ENCODE results near the gene STAC. TPM values are rescaled to one million over a fixed set of nuclear protein-coding genes. Genes with fewer than 3 reads are reported as not detected.

STAC gene
- total RNA-seq, 1 donor from 2014 or later = 1.1 TPM

GRCh38 chr3:36365829-36366228 is 14.5 kb upstream of the STAC start:
- no peaks in the 10 kb centered on the region for H3K36me3 ChIP-seq (ENCODE audit: control insufficient read depth, insufficient read depth, low read length)
- TF ChIP-seq, protein P1, sequence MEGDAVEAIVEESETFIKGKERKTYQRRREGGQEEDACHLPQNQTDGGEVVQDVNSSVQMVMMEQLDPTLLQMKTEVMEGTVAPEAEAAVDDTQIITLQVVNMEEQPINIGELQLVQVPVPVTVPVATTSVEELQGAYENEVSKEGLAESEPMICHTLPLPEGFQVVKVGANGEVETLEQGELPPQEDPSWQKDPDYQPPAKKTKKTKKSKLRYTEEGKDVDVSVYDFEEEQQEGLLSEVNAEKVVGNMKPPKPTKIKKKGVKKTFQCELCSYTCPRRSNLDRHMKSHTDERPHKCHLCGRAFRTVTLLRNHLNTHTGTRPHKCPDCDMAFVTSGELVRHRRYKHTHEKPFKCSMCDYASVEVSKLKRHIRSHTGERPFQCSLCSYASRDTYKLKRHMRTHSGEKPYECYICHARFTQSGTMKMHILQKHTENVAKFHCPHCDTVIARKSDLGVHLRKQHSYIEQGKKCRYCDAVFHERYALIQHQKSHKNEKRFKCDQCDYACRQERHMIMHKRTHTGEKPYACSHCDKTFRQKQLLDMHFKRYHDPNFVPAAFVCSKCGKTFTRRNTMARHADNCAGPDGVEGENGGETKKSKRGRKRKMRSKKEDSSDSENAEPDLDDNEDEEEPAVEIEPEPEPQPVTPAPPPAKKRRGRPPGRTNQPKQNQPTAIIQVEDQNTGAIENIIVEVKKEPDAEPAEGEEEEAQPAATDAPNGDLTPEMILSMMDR (IDR thresholded peaks at IDR 0.05; ENCODE audit: insufficient read depth, low read length, severe bottlenecking) = no peak
- DNase-seq (ENCODE audit: low read depth) (no peak), FAIRE-seq (no peak)
- no peaks in the 10 kb centered on the region for H3K27me3 ChIP-seq (ENCODE audit: control insufficient read depth, insufficient read depth, low read length)
- no peak overlapping the region for H3K4me3 ChIP-seq (ENCODE audit: low read depth, low read length)

DNA sequence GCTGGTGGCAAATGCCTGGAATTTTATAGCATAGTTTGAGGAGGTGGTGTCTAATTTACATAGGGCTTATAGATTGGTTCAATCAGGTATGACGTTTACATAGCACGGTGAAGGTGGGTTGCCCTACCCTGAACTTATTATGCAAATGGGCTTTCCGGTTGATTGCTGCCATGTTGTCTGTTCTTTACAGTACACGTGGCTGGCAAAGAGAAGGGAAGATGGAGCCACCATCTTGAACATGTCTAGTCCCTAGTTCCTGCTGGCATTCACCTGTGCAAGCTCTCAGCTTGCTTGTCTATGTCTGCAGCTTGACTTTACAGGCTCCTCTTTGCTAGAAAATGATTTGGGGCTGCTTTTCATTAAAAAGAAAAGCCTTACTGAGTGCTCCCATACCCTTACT is 14.0 kb upstream of the STAC start:
- TF ChIP-seq, protein P1 (IDR thresholded peaks at IDR 0.05; ENCODE audit: insufficient read depth, low read length, severe bottlenecking) = no peak
- no peaks in the 10 kb centered on the region for H3K27me3 ChIP-seq (ENCODE audit: control insufficient read depth, insufficient read depth, low read length)
- FAIRE-seq (no peak), DNase-seq (ENCODE audit: low read depth) (no peak)
- H3K36me3 ChIP-seq (ENCODE audit: control insufficient read depth, insufficient read depth, low read length) = no peaks in the 10 kb centered on the region
- H3K4me3 ChIP-seq (ENCODE audit: low read depth, low read length) = no peak overlapping the region

DNA sequence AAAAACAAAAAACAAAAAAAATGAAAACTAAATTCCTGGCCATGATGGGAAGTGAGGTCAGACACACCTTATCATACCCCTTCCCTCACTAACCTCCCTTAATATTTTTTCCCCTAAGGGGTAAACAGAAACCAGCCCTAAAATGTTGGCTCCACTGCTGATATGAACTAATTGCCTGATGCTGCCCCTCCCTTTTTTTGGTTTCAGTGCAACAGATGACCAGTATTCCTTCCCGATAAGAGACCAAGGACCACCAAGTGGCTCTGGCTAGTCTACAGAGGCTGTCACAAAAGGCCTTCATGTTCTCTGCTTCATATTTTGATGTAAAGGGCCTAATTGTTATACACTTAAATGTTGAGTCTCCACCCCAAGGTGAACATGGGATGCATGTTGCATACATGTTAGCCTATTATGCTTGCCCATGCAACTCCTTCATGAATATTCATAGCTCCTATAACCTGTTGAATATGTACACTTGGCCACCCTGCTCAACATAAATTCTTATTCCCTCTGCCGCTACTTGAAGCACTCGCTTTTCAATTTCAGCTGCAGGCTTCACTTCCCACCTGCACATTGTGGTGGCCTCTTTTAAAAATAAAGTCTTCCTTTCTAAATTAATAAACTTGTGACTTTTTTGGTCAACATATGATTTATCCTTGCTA is 12.3 kb upstream of the STAC start:
- Histone ChIP-seq H3K27me3 (ENCODE audit: control insufficient read depth, insufficient read depth, low read length) (no peaks in the 10 kb centered on the region), H3K4me3 (ENCODE audit: low read depth, low read length) (no peak overlapping the region), H3K36me3 (ENCODE audit: control insufficient read depth, insufficient read depth, low read length) (no peaks in the 10 kb centered on the region)
- no peak for DNase-seq (ENCODE audit: low read depth)
- TF ChIP-seq, protein P1 (IDR thresholded peaks at IDR 0.05; ENCODE audit: insufficient read depth, low read length, severe bottlenecking) = no peak
- FAIRE-seq = no peak

- no peaks in the 10 kb centered on the region for H3K36me3 ChIP-seq (ENCODE audit: control insufficient read depth, insufficient read depth, low read length)
- no peak overlapping the region for H3K4me3 ChIP-seq (ENCODE audit: low read depth, low read length)
- H3K27me3 ChIP-seq (ENCODE audit: control insufficient read depth, insufficient read depth, low read length) = no peaks in the 10 kb centered on the region
- TF ChIP-seq, protein P1 (IDR thresholded peaks at IDR 0.05; ENCODE audit: insufficient read depth, low read length, severe bottlenecking) = no peak
- DNase-seq (ENCODE audit: low read depth) (peak; percentile 69), FAIRE-seq (no peak)
Measured at GRCh38 chr3:36372534-36372935, 7.8 kb upstream of the STAC start.

DNA sequence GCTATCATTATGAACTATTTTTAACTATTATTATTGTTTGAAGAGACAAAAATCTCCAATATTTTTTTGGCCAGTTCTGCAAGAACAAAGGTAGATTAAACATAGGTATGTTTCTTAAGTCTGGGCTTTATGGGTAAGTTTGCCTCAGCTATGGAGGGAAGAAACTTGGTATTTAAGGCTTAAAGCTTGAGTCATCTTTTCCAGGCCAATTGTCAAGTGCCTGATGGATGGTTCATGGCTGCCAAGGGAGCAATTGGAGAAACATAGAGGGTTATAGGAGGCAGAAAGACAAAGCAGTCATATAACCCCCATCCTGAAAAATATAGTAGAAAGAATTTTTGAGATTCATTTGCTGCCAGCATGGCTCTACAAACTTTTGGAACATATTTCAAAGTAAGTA is 7.2 kb upstream of the STAC start:
- no peak overlapping the region for H3K4me3 ChIP-seq (ENCODE audit: low read depth, low read length)
- no peaks in the 10 kb centered on the region for H3K27me3 ChIP-seq (ENCODE audit: control insufficient read depth, insufficient read depth, low read length)
- DNase-seq (ENCODE audit: low read depth) (peak; percentile 40), FAIRE-seq (no peak)
- TF ChIP-seq, protein P1 (IDR thresholded peaks at IDR 0.05; ENCODE audit: insufficient read depth, low read length, severe bottlenecking) = no peak
- no peaks in the 10 kb centered on the region for H3K36me3 ChIP-seq (ENCODE audit: control insufficient read depth, insufficient read depth, low read length)

GRCh38 chr3:36373666-36374065 is 6.6 kb upstream of the STAC start:
- FAIRE-seq (no peak), DNase-seq (ENCODE audit: low read depth) (no peak)
- Histone ChIP-seq H3K27me3 (ENCODE audit: control insufficient read depth, insufficient read depth, low read length) (no peaks in the 10 kb centered on the region), H3K4me3 (ENCODE audit: low read depth, low read length) (no peak overlapping the region), H3K36me3 (ENCODE audit: control insufficient read depth, insufficient read depth, low read length) (no peaks in the 10 kb centered on the region)
- TF ChIP-seq, protein P1 (IDR thresholded peaks at IDR 0.05; ENCODE audit: insufficient read depth, low read length, severe bottlenecking) = no peak

All from bronchial epithelial cell (primary cell).